ENCODE data around the gene PRR5L.

DNA sequence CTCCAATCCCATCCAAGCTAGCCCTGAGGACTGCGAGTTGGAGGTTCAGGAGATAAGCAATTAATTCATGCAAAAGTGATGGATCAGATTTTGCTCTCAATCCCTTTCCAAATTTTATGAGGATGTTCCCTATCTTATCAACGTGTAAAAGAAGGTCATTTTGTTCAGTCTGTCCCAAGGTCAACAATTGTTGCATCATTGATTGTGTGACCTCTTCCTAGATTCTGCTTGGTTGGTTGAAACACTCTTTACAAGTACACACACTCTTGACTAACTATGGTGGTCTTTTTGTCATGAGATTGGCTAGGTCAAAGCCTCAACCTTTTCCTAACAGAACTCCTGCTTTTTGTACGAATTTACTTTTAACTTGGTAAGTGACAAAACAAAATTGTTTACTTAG, 48.6 kb upstream of the PRR5L start:
- TF ChIP-seq POLR2A (IDR thresholded peaks at IDR 0.05; ENCODE audit: low read depth, low read length), result no peak
- no peak for TF ChIP-seq POLR2AphosphoS5 (IDR thresholded peaks at IDR 0.05; ENCODE audit: low read depth, low read length)
- no peak for TF ChIP-seq TAF1 (IDR thresholded peaks at IDR 0.05; ENCODE audit: borderline replicate concordance, low read depth, low read length)
